Endodermal cell (in vitro differentiated cells): ENCODE measurements around the gene CCL2. TPM values are rescaled to one million over a fixed set of nuclear protein-coding genes. Genes with fewer than 3 reads are reported as not detected.

ENCODE experiments used
- DNase-seq: peaks from one replicate; pipeline ENCODE4 v3.0.0-alpha.2; 2017
- H3K27ac ChIP-seq: 2 replicates; pipeline ENCODE4 v1.5.1; 2013; ENCODE audit warnings: mild to moderate bottlenecking, low read depth, low read length, moderate library complexity
- H3K27me3 ChIP-seq: 2 replicates; pipeline ENCODE4 v1.6.1; 2013; ENCODE audit warnings: mild to moderate bottlenecking, low read length, moderate library complexity; ENCODE audit not compliant: insufficient read depth, control insufficient read depth, poor library complexity, severe bottlenecking
- H3K36me3 ChIP-seq: 2 replicates; pipeline ENCODE4 v1.7.0; 2013; ENCODE audit warnings: mild to moderate bottlenecking, low read length, moderate library complexity; ENCODE audit not compliant: control insufficient read depth, insufficient read depth
- H3K4me1 ChIP-seq: one replicate; pipeline ENCODE4 v1.7.0; 2013; ENCODE audit warnings: low read length; ENCODE audit not compliant: control insufficient read depth, insufficient read depth
- H3K4me3 ChIP-seq: 2 replicates; pipeline ENCODE4 v1.5.1; 2013; ENCODE audit warnings: mild to moderate bottlenecking, low read length, moderate library complexity
- H3K9ac ChIP-seq: 2 replicates; pipeline ENCODE4 v1.6.1; 2013; ENCODE audit warnings: mild to moderate bottlenecking, low read length, moderate library complexity; ENCODE audit not compliant: poor library complexity, severe bottlenecking; ENCODE audit errors: extremely low read depth
- H3K9me3 ChIP-seq: 2 replicates; pipeline ENCODE4 v1.6.1; 2013; ENCODE audit warnings: mild to moderate bottlenecking, low read length, moderate library complexity; ENCODE audit not compliant: control insufficient read depth
- H3K27ac Mint-ChIP-seq: 2 replicates; pipeline ENCODE4 v1.8.0; 2020; ENCODE audit warnings: mixed read lengths
- H3K27me3 Mint-ChIP-seq: 2 replicates; pipeline ENCODE4 v1.8.0; 2021; ENCODE audit warnings: mild to moderate bottlenecking, mixed read lengths; ENCODE audit not compliant: insufficient read depth
- H3K36me3 Mint-ChIP-seq: 2 replicates; pipeline ENCODE4 v1.8.0; 2020; ENCODE audit warnings: low read depth, mixed read lengths
- H3K4me1 Mint-ChIP-seq: 2 replicates; pipeline ENCODE4 v1.8.0; 2020; ENCODE audit warnings: mixed read lengths
- H3K4me3 Mint-ChIP-seq: 2 replicates; pipeline ENCODE4 v1.8.0; 2020; ENCODE audit warnings: mild to moderate bottlenecking, moderate library complexity, mixed read lengths
- H3K9me3 Mint-ChIP-seq: 2 replicates; pipeline ENCODE4 v1.8.0; 2020; ENCODE audit warnings: mild to moderate bottlenecking, mixed read lengths
- whole genome bisulfite sequencing, 2 experiments: methylation state at CpG; one replicate each; pipeline versions ENCODE4 v1.1.5 to v1.1.7; 2013; ENCODE audit warnings: missing lambda C conversion rate in 2 of 2, mixed read lengths in 1 of 2; ENCODE audit not compliant: insufficient coverage in 1 of 2, insufficient read length in 1 of 2; 5-methylcytosine and 5-hydroxymethylcytosine counted together
- total RNA-seq, 2 donors: library from RNA; stranded (reverse); fragmentation: NEBNext Ultra II Directional in 1 of 2; extraction: Animal tissue kit (Norgen Biotek cat#: 25700) in 1 of 2; gene quantifications; 2 replicates in 1 of 2; 3 replicates in 1 of 2; pipeline ENCODE4 v1.2.1, GENCODE V29; 2021
- TF ChIP-seq, protein P1 (sequence below): fragments of 200-600 bp; sonication (generic); conservative IDR thresholded peaks from 2 replicates; pipeline ENCODE4 v1.5.0; 2021; ENCODE audit warnings: antibody characterized with exemption, mild to moderate bottlenecking

CCL2 gene
- total RNA-seq, 2 donors from 2014 or later, result 23.8 to 61.4 TPM

DNA sequence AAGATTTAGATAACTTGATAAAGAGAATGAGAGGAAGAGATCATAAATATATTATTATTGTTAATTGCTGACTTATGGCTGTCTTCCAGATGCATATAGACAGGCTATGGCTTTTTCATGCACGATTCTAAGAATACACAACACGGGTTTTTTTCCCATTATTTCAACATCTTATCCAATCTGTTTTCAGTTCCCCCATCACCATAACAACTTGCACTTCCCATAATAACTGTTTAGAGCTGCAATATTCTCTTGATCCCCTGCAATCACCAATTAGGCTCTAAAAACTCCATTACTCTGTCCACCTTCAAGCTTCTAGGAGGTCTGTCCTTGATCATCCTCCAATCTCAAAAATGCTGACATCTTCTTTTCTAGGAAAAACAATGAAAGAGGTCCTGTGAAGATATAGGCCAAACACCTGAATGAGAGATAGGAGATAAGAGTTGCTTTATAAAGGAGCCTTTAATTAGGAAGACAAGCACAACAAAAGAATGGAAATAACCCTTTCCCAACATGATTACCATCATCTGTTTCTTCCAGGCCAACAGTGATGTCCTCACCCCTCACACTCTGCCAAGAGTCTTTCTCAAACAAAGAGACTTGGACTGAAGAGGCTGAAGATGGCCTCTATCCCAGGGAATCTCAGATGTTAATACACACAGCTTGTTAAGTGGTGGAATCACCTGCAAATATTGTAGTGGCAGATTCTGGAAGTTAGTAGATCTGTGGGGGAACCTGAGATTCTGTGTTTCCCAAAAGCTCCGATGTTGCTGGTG lies 32.2 kb upstream of the CCL2 start:
- Mint-ChIP-seq H3K9me3 (peaks cover 17% of the 10 kb centered on the region), H3K4me3 (no peak overlapping the region)

DNA sequence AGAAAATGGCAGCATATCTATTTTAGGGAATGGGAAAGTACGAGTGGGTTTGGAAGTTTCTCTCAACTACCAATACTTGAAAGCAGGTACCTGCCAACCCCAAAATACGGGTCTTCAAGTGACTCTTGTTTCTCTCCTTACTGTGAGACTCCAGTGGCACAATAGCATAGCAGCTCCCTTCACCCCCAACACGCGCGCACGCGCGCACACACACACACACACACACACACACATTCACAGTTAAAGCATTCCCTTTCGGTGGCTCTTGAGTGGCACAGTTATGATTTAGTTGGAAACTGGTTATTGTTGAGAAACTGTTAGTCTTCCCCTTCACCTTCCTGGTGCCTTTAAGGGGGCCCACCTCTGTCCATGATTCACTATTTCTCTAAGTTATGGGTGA lies 30.0 kb upstream of the CCL2 start:
- Mint-ChIP-seq H3K36me3 (peaks cover 11% of the 10 kb centered on the region), H3K27ac (no peak overlapping the region), H3K9me3 (peaks cover 24% of the 10 kb centered on the region), H3K4me1 (peaks cover 14% of the 10 kb centered on the region), H3K4me3 (no peak overlapping the region), H3K27me3 (no peaks in the 10 kb centered on the region)
- Histone ChIP-seq H3K9me3 (peaks cover 40% of the 10 kb centered on the region), H3K27ac (no peak overlapping the region), H3K27me3 (no peaks in the 10 kb centered on the region), H3K4me3 (no peak overlapping the region), H3K9ac (no peak overlapping the region), H3K4me1 (peaks cover 7% of the 10 kb centered on the region), H3K36me3 (peaks cover 5% of the 10 kb centered on the region)
- no peak for DNase-seq
- WGBS, 2 experiments, result 92% methylated on average over 8 of the region's 9 CpGs; no CpG with 5 or more reads in 1 of the 2 experiments
- TF ChIP-seq, protein P1, sequence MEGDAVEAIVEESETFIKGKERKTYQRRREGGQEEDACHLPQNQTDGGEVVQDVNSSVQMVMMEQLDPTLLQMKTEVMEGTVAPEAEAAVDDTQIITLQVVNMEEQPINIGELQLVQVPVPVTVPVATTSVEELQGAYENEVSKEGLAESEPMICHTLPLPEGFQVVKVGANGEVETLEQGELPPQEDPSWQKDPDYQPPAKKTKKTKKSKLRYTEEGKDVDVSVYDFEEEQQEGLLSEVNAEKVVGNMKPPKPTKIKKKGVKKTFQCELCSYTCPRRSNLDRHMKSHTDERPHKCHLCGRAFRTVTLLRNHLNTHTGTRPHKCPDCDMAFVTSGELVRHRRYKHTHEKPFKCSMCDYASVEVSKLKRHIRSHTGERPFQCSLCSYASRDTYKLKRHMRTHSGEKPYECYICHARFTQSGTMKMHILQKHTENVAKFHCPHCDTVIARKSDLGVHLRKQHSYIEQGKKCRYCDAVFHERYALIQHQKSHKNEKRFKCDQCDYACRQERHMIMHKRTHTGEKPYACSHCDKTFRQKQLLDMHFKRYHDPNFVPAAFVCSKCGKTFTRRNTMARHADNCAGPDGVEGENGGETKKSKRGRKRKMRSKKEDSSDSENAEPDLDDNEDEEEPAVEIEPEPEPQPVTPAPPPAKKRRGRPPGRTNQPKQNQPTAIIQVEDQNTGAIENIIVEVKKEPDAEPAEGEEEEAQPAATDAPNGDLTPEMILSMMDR, result no peak

More for the DNA sequence above, 32.2 kb upstream of the CCL2 start:
- Histone ChIP-seq H3K27me3 (no peaks in the 10 kb centered on the region), H3K9me3 (peaks cover 39% of the 10 kb centered on the region), H3K4me1 (peaks cover 7% of the 10 kb centered on the region), H3K4me3 (peak overlapping the region; percentile 39), H3K27ac (no peak overlapping the region), H3K9ac (no peak overlapping the region), H3K36me3 (no peaks in the 10 kb centered on the region)
- 92 to 94% methylated on average over 2 to 3 of the region's 3 CpGs for WGBS, 2 experiments
- DNase-seq, result no peak
- Mint-ChIP-seq H3K4me1 (peaks cover 13% of the 10 kb centered on the region), H3K36me3 (peaks cover 10% of the 10 kb centered on the region), H3K27ac (no peak overlapping the region), H3K27me3 (peaks cover 2% of the 10 kb centered on the region)
- TF ChIP-seq, protein P1, result no peak

DNA sequence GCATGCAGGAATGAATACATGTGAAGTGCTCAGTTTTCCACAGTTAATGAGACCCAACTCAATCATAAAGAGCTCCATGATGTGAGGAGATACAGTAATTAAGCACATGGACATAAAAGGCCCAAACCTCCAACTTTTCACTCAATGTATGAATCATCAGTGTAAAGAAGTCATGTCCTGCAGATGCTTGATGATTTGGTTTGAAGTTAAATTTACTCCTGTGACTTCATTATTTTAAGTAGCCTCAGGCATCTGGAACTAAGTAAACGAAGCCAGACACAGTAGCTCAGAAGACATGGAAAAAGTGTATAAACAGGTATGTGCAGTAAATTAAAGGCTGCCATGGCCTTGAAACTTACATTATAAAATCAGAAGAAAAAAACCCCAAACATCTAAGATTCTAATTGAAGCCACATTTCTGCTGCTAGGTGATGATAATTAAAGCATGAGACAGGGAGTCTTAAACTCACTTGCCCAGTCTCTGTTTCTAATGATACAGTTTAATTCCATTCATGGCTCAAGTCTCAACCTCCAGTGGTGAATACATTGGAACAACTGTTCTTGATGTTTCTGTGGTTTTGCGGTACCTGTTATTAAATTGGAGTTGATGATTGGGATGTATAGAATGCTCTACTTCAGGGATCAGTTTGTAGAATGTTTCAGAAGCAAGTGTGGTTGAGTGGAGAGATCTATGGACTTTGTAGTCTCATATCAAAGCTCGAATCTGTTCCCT lies 28.9 kb upstream of the CCL2 start:
- TF ChIP-seq, protein P1, result no peak
- no peak overlapping the region for H3K27ac Mint-ChIP-seq
- peaks cover 7% of the 10 kb centered on the region for H3K4me1 ChIP-seq
- H3K27me3 Mint-ChIP-seq, result no peaks in the 10 kb centered on the region
- DNase-seq, result no peak
- H3K4me3 Mint-ChIP-seq, result no peak overlapping the region
- H3K4me1 Mint-ChIP-seq, result peaks cover 11% of the 10 kb centered on the region
- no peak overlapping the region for H3K27ac ChIP-seq
- peaks cover 20% of the 10 kb centered on the region for H3K36me3 Mint-ChIP-seq
- H3K27me3 ChIP-seq, result no peaks in the 10 kb centered on the region
- H3K4me3 ChIP-seq, result no peak overlapping the region
- H3K9me3 ChIP-seq, result peaks cover 51% of the 10 kb centered on the region
- peaks cover 5% of the 10 kb centered on the region for H3K36me3 ChIP-seq
- peaks cover 35% of the 10 kb centered on the region for H3K9me3 Mint-ChIP-seq
- WGBS, 2 experiments, result 100% methylated on average over 1 to 3 of the region's 3 CpGs
- H3K9ac ChIP-seq, result no peak overlapping the region
